GM18867 (cell line): ENCODE results near the gene SECISBP2.
"Not testable (repeated sequence)": the region's sequence is repeated elsewhere in the genome, so short reads cannot be mapped to it uniquely, and the experiment has no call there.

ENCODE experiments used
- ATAC-seq: cut with Tn5 transposase; IDR thresholded peaks from one replicate; pipeline ENCODE4 v1.9.1; 2021; ENCODE audit warnings: mild to moderate bottlenecking, moderate library complexity; ENCODE audit not compliant: unreplicated experiment

The SECISBP2 gene

DNA sequence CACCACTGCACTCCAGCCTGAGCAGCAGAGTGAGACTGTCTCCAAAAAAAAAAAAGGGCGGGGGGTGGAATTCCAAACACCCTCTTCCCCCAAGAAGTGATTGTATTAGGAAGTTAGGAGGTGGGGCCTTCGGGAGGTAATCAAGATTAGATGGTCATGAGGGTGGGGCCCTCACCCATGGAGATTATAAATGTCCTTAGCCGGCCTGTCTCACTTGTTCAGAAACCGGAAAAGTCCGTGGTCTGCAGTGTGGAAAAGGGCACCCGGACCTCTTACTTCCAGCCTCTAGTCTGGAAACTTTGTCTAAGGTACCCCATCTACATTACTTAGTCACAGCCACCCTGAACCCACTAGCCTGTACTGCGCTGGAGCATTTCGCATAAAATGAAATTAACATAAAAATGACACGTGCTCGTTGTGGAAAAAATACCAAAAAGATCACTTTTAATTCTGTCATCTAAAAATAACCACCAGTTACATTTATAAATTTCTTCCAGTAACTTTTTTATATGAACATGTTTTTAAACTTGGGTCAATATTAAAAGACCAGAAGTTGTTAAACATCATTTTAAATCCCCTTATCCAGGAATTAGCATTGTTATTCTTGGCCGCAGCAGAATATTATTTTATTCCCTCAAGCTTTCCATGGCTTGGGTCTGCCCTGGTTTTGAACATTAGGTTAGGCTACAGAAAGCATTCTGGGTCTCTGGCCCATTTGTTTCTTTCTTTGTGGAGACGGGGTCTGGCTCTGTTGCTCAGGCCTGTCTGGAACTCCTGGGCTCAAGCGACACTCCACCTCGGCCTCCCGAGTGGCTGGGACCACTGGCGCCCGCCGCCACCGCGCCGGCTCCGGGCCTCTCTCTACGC, 8.5 kb upstream of the SECISBP2 start:
- no peak for ATAC-seq

GRCh38 chr9:89310475-89311345, 7.6 kb upstream of the SECISBP2 start, which contains the start of gene CKS2:
CKS2 (plus strand) TSS chr9:89311195; CDS start chr9:89311293, 98 bp downstream.
- ATAC-seq: peak; percentile 88

- ATAC-seq: peak; percentile 1
Observed at GRCh38 chr9:89311346-89312221, 6.7 kb upstream of the SECISBP2 start.

- ATAC-seq: no peak
Observed at GRCh38 chr9:89312222-89312571, 6.1 kb upstream of the SECISBP2 start.

DNA sequence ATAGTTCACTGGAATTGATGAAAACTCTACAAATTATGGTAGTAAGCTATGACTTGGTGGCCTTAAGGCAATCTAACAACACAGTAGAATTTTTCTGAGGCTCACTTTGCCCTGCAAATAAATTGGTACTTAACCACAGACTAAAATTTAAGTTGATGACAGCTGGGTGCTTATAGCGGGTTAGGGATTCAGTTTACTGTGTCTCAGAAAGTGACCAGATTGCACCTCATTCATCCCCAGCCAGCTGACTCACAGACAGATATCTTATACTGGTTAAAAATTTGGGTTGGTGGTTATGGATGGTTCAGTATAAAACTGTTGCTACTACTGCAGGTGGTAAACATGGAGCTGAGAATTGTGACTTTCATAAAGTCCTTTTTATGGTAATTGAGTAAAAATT, 4.5 kb upstream of the SECISBP2 start:
- ATAC-seq: no peak

GRCh38 chr9:89314955-89315354, 3.3 kb upstream of the SECISBP2 start:
- no peak for ATAC-seq

GRCh38 chr9:89315482-89315881, 2.8 kb upstream of the SECISBP2 start:
- ATAC-seq: no peak

GRCh38 chr9:89317282-89317681, 1.0 kb upstream of the SECISBP2 start:
- ATAC-seq: no peak

DNA sequence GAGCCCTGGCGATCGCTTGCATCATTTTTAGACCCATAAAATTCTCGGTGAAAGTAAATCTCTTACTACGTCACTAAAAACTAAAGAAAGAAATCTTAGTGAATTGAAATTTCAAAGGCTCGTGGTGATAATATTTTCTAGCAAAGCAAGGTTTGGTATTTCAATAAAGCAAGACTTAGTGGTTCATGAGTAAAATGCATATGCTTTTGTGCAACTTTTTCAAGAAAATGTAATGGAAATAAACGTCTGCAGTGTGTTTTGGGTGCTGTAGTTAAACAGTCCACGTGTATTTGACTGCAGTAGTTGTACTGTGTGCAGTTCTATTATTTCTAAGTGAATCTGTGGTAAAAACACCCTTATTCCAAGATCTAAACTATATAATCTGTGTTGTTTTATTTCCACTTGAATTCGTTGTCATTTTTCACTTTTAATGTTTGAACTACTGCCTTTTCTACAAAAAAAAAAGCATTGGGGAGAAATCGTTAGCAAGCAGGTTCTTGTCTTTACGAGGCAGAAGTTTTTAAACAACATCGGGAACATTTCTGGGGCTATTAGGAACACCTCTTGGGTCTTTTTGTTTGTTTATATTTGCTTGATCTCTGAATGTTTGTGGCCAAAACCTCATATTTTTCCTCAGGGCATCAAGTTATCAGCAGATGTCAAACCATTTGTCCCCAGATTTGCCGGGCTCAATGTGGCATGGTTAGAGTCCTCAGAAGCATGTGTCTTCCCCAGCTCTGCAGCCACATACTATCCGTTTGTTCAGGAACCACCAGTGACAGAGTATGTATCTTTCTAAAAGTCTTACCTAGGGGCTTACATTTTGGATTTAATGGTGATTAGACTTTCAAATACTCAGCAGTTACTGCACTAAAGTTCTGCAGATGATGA, 960 bp downstream of the SECISBP2 start:
- ATAC-seq: no peak

- ATAC-seq: no peak
Observed at GRCh38 chr9:89323390-89323789, 5.1 kb downstream of the SECISBP2 start.

DNA sequence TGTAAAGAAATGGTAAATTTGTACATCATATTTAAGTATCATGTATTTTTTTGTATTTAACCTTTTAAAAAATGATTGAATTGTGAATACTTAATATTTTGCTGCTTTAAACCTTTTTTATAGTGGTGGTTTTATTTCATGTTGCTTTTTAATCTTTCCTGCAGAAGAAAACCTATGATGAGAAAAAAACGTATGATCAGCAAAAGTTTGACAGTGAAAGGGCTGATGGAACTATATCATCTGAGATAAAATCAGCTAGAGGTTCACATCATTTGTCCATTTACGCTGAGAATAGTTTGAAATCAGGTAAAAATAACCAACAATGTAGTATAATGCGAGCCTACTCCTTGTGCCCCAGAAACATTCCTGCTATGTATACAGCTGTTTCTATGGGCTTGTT, 7.4 kb downstream of the SECISBP2 start:
- no peak for ATAC-seq

DNA sequence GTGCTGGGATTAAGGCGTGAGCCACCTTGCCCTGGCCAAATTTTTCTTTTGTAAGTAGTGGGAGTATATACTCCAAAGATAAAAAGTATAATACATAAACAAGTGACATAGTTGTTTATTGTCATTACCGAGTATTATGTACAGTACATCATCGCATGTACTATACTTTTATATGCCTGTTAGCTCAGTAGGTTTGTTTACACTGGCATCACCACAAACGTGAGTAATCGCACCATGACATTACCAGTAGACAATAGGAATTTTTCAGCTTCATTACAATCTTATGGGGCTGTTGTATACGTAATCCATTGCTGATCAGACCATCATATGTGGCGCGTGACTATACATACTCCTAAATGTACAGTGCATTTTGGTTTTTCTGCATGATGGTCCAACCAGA, 9.8 kb downstream of the SECISBP2 start:
- no peak for ATAC-seq

DNA sequence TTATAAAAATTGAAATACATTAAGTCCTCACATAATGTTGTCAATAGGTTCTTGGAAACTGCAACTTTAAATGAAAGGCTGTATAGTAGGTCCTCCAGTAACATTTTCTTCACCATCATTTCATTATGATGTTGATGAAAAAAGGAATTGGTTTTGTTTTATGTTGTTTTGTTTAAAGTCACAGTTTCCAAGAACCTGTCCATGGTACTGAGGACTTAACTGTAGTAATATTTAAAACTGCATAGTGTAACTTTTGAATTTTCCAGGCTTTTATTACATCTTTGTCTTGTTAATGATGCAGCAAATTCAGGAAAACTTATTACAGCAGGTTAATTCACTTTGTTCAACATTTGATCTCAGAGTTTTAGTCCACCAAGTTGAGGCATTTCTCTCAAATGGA, 11.6 kb downstream of the SECISBP2 start:
- no peak for ATAC-seq

- no peak for ATAC-seq
Observed at GRCh38 chr9:89330513-89330912, 12.2 kb downstream of the SECISBP2 start.

DNA sequence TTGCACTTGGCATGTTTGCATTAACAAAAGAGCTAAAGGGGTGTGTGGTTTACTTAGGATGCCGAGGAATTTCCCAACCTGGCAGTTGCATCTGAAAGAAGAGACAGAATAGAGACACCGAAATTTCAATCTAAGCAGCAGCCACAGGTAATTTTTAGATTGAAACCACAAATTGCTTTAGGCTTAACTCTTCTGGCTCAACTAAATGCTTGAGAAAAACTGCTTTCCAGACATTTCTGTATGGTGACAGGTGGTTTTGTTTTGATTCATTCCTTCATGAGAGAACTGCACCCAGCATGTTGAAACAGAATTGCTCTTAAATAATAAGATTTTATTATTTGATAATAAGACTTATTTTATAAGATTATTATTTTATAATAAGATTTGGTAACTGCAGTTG, 21.5 kb downstream of the SECISBP2 start:
- no peak for ATAC-seq

DNA sequence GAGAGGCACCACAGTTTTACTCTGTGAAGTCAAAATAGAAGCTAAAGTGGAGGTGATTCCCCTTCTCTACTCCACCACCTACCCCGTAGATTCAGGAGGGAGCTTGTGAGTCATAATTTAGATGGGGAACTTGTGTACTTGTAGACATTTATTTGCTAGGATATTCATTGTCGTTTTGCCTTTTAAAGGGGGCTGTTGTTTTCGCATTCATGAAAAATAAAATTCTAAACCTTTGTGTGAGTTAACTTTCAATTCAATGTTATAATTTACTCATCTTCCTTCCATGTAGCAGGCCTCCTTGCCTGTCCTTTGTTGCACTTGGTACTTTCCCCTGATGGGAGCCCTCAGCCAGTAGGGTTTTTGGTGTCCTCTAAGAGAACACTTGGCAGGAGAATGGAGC, 22.0 kb downstream of the SECISBP2 start:
- ATAC-seq: no peak

DNA sequence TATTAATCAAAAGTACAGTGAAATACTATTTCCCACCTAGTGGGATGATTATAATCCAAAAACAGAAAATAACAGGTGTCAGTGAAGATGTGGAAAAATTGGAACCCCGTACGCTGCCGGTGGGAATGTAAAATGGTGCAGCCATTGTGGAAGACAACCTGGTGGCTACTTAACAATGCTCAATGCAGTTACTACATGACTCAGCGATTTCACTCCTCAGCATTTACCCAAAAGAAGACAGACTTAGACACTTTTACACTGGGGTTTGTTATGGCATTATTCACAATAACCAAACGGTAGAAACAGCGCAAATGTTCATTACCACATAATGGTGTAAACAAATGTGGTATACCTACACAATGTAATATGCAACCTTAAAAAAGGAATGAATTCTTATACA, 23.9 kb downstream of the SECISBP2 start:
- ATAC-seq: no peak

DNA sequence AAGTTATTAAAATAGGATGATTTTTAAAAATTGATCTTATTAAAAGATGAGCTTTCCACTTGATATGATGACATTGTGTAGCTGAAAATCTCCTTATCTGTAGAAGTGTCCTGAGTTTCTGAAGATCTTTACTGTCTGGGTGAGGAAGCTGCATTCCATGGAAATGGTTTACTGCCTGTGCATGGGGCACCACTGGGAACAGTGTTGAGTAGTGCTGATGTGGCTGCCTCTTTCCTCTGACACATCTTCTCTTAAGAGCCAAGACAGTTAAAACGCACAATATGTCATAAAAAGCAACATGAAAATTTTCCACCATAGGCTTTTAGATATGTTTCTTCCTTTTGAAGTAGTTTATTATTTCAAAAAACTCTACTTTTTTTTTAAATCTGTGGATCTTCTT, 24.6 kb downstream of the SECISBP2 start:
- ATAC-seq: no peak

- not testable (repeated sequence) for ATAC-seq
Observed at GRCh38 chr9:89343812-89344211, 25.5 kb downstream of the SECISBP2 start.

DNA sequence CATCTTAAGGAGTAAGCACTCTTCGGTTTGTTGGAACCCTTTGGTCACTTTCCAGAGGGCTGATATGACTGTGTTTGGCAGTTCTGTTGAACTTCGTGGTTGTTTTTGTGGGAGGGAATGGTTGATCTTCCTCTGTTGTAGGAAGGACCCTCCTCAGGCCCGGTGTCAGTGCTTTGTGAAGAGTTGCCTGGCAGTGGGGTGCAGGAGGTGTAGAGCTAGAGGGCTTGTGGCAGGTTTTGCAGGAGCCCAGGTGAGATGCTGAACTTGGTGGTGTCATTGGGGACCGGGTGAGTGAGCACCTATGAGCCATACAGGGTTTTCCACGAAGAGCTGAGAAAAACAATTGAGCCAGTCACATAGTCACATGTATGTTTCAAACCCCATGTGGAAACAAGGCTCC, 27.2 kb downstream of the SECISBP2 start:
- ATAC-seq: no peak
